Measurements from ENCODE around the gene LPAR4.
"Not testable (repeated sequence)": the region's sequence is repeated elsewhere in the genome, so short reads cannot be mapped to it uniquely, and the experiment has no call there.

GRCh38 chrX:78802526-78802925 is 55.0 kb downstream of the LPAR4 start:
- TF ChIP-seq CTCF (IDR thresholded peaks at IDR 0.05; ENCODE audit: poor library complexity, severe bottlenecking); TAF1 (IDR thresholded peaks at IDR 0.05; ENCODE audit: low read depth); POLR2AphosphoS5 (IDR thresholded peaks at IDR 0.05); EZH2 (IDR thresholded peaks at IDR 0.05; ENCODE audit: borderline replicate concordance, insufficient read depth, low read length, poor library complexity, severe bottlenecking); MXI1 (conservative IDR thresholded peaks at IDR 0.05; ENCODE audit: poor library complexity, severe bottlenecking); EP300 (conservative IDR thresholded peaks at IDR 0.05; ENCODE audit: poor library complexity, severe bottlenecking); SMC3 (conservative IDR thresholded peaks at IDR 0.05; ENCODE audit: poor library complexity); REST (IDR thresholded peaks at IDR 0.05; ENCODE audit: borderline replicate concordance); RAD21 (conservative IDR thresholded peaks at IDR 0.05): not testable (repeated sequence)

All from neural cell (in vitro differentiated cells).